ENCODE results near the gene DDX20. TPM values are rescaled to one million over a fixed set of nuclear protein-coding genes. Genes with fewer than 3 reads are reported as not detected.

The DDX20 gene
- total RNA-seq, 1 donor from 2014 or later = 13.2 TPM

DNA sequence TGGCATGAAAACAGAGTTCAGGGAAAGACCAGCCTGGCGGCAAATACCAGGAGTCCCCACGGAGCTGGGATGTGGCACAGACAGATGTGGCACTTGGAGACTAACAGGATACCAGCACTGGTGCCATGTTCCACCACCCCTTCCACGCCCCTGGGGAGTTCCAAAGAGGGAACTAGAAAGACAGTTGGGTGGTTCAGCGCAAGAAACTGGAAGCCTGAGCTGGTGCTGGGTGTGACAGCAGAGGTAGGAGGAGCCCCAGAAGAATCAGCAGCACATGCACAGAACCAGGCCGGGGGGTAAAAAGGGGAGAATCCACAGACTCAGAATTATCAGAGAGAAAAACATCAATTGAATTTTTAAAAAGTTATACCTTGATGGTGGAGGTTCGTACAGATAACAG lies 22.4 kb downstream of the DDX20 start:
- Histone ChIP-seq H3K27me3 (ENCODE audit: control insufficient read depth, insufficient read depth, low read length) (peaks cover 2% of the 10 kb centered on the region), H3K36me3 (ENCODE audit: control insufficient read depth, insufficient read depth, low read length) (no peaks in the 10 kb centered on the region), H3K4me3 (ENCODE audit: low read depth, low read length) (no peak overlapping the region)
- TF ChIP-seq, protein P1, sequence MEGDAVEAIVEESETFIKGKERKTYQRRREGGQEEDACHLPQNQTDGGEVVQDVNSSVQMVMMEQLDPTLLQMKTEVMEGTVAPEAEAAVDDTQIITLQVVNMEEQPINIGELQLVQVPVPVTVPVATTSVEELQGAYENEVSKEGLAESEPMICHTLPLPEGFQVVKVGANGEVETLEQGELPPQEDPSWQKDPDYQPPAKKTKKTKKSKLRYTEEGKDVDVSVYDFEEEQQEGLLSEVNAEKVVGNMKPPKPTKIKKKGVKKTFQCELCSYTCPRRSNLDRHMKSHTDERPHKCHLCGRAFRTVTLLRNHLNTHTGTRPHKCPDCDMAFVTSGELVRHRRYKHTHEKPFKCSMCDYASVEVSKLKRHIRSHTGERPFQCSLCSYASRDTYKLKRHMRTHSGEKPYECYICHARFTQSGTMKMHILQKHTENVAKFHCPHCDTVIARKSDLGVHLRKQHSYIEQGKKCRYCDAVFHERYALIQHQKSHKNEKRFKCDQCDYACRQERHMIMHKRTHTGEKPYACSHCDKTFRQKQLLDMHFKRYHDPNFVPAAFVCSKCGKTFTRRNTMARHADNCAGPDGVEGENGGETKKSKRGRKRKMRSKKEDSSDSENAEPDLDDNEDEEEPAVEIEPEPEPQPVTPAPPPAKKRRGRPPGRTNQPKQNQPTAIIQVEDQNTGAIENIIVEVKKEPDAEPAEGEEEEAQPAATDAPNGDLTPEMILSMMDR (IDR thresholded peaks at IDR 0.05; ENCODE audit: insufficient read depth, low read length, severe bottlenecking) = no peak
- no peak for FAIRE-seq
- no peak for DNase-seq (ENCODE audit: low read depth)

- no peak overlapping the region for H3K4me3 ChIP-seq (ENCODE audit: low read depth, low read length)
- TF ChIP-seq, protein P1 (IDR thresholded peaks at IDR 0.05; ENCODE audit: insufficient read depth, low read length, severe bottlenecking) = no peak
- H3K36me3 ChIP-seq (ENCODE audit: control insufficient read depth, insufficient read depth, low read length) = no peaks in the 10 kb centered on the region
- DNase-seq (ENCODE audit: low read depth) = no peak
- FAIRE-seq = no peak
- H3K27me3 ChIP-seq (ENCODE audit: control insufficient read depth, insufficient read depth, low read length) = peaks cover 2% of the 10 kb centered on the region
Observed at GRCh38 chr1:111778541-111779051, 22.9 kb downstream of the DDX20 start.

- H3K27me3 ChIP-seq (ENCODE audit: control insufficient read depth, insufficient read depth, low read length) = peaks cover 2% of the 10 kb centered on the region
- no peak for FAIRE-seq
Observed at GRCh38 chr1:111779546-111779945, 23.8 kb downstream of the DDX20 start.

DNA sequence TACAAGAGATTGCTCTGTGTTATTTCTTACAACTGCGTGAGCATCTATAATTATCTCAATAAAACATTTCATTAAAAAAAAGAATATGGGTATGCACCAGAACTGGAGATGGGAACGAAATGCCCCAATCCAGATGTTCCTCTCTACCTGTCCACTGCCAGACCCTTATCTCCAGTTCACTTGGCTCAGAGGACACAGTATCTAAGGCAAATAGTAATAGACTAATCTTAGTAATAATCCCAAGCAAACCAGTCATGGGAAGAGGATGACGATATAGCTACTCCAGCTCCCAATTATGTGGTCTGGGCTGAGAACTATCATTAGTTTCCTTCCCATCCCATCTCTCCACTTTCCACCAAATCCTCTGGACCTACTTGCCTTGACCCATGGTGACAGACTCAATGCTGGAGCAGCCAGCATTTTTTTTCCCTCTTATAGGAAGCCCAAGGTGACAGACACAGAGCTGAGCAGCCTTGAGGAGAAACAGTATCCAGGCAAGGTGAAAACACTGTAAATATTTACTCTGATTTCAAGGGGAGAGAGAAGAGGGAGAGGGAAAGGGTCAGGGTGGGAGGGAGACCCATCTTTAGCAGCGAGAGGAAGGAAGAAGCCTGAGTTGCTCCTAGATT lies 28.7 kb downstream of the DDX20 start:
- H3K27me3 ChIP-seq (ENCODE audit: control insufficient read depth, insufficient read depth, low read length) = peaks cover 3% of the 10 kb centered on the region
- H3K36me3 ChIP-seq (ENCODE audit: control insufficient read depth, insufficient read depth, low read length) = no peaks in the 10 kb centered on the region
- no peak overlapping the region for H3K4me3 ChIP-seq (ENCODE audit: low read depth, low read length)
- FAIRE-seq (no peak), DNase-seq (ENCODE audit: low read depth) (no peak)
- TF ChIP-seq, protein P1 (IDR thresholded peaks at IDR 0.05; ENCODE audit: insufficient read depth, low read length, severe bottlenecking) = no peak

More at GRCh38 chr1:111779546-111779945, 23.8 kb downstream of the DDX20 start:
- DNase-seq (ENCODE audit: low read depth) = no peak
- no peak overlapping the region for H3K4me3 ChIP-seq (ENCODE audit: low read depth, low read length)
- no peaks in the 10 kb centered on the region for H3K36me3 ChIP-seq (ENCODE audit: control insufficient read depth, insufficient read depth, low read length)
- TF ChIP-seq, protein P1 (IDR thresholded peaks at IDR 0.05; ENCODE audit: insufficient read depth, low read length, severe bottlenecking) = no peak

GRCh38 chr1:111786669-111787207 lies 31.0 kb downstream of the DDX20 start:
- no peak overlapping the region for H3K4me3 ChIP-seq (ENCODE audit: low read depth, low read length)
- TF ChIP-seq, protein P1 (IDR thresholded peaks at IDR 0.05; ENCODE audit: insufficient read depth, low read length, severe bottlenecking) = no peak
- H3K36me3 ChIP-seq (ENCODE audit: control insufficient read depth, insufficient read depth, low read length) = no peaks in the 10 kb centered on the region
- no peak for DNase-seq (ENCODE audit: low read depth)
- H3K27me3 ChIP-seq (ENCODE audit: control insufficient read depth, insufficient read depth, low read length) = peaks cover 3% of the 10 kb centered on the region
- FAIRE-seq = no peak

Measured in bronchial epithelial cell (primary cell).